Effector memory CD4-positive, alpha-beta T cell (primary cell): ENCODE results near the gene CD164.

Experiments used
- DNase-seq, 3 donors: peaks; one replicate each; pipeline ENCODE4 v3.0.0-alpha.2; 2020
- H3K27ac ChIP-seq: 2 replicates; pipeline ENCODE4 v1.7.0; 2013; ENCODE audit warnings: mild to moderate bottlenecking, low read length, moderate library complexity; ENCODE audit not compliant: insufficient read depth, poor library complexity, severe bottlenecking
- H3K27me3 ChIP-seq: replicated peaks from 2 replicates; pipeline ENCODE4 v1.7.0; 2013; ENCODE audit warnings: mild to moderate bottlenecking, low read length; ENCODE audit not compliant: insufficient read depth, control insufficient read depth, poor library complexity, severe bottlenecking
- H3K36me3 ChIP-seq: 2 replicates; pipeline ENCODE4 v1.7.0; 2013; ENCODE audit warnings: mild to moderate bottlenecking, low read length, moderate library complexity; ENCODE audit not compliant: control insufficient read depth, insufficient read depth
- H3K4me1 ChIP-seq: 2 replicates; pipeline ENCODE4 v1.7.0; 2013; ENCODE audit warnings: low read length, mild to moderate bottlenecking; ENCODE audit not compliant: control insufficient read depth, insufficient read depth, poor library complexity, severe bottlenecking
- H3K4me3 ChIP-seq: 2 replicates; pipeline ENCODE4 v1.7.0; 2013; ENCODE audit warnings: low read length, low read depth, mild to moderate bottlenecking; ENCODE audit not compliant: insufficient read depth, poor library complexity, severe bottlenecking
- H3K9me3 ChIP-seq: 2 replicates; pipeline ENCODE4 v1.7.0; 2013; ENCODE audit warnings: mild to moderate bottlenecking, low read length, moderate library complexity; ENCODE audit not compliant: control insufficient read depth

CD164 gene

DNA sequence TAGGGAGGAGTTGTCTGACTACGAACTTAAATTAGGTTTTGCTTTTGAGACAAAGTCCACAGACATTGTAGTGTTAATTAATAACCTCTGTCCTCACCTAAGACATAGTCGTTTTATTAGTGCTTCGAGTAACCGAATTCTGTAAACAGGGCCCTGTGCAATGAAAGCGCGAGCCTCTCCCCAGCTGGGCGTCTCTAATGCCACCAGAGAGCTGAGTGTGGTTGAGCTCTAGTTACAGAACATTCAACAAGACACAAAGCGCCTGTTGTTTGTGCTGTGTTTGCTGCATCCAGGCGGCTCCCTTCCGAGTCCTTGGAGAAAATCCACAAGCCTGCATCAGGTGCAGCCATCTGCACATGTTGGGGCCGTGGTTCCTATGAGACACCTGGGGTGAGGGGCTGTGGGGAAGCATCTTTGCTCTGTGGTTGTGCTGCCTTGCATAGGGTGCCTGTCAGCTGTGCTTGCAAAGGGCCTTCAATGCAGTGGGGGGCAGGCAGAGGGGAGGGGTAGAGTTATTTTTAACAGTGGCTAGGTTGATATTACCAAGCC, 63.9 kb downstream of the CD164 start:
- Histone ChIP-seq H3K4me1 (no peaks in the 10 kb centered on the region), H3K36me3 (no peaks in the 10 kb centered on the region), H3K27me3 (no peaks in the 10 kb centered on the region), H3K4me3 (no peak overlapping the region), H3K9me3 (no peaks in the 10 kb centered on the region), H3K27ac (no peak overlapping the region)
- DNase-seq = no peak

DNA sequence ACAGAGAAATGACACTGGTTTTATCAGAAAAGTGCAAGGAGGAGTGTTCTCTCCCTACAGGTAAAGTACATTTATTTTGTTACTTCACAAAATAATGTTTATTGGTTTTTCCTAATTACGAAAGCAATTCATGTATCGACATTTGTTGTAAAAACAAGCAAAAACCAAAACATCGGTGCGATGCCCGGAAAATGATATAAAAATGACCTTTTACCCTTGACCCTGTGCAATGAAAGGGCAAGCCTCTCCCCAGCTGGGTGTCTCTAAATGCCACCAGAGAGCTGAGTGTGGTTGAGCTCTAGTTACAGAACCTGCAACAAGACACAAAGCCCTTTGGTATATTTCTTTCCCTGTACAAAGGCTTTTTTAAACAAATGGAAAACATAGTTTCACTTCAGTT, 65.4 kb downstream of the CD164 start:
- Histone ChIP-seq H3K27me3 (no peaks in the 10 kb centered on the region), H3K27ac (no peak overlapping the region), H3K9me3 (no peaks in the 10 kb centered on the region), H3K36me3 (no peaks in the 10 kb centered on the region), H3K4me3 (no peak overlapping the region), H3K4me1 (no peaks in the 10 kb centered on the region)
- DNase-seq = no peak
